Stimulated activated CD8-positive, alpha-beta memory T cell treated with anti-CD3 and anti-CD28 coated beads, Interleukin-7, amount 100 ng/mL, for 1 hour (primary cell): Measurements from ENCODE around the gene ZNF79.

Source experiments
- DNase-seq, 2 donors: peaks; one replicate each; pipeline ENCODE4 v3.0.0-alpha.2; 2020; ENCODE audit warnings: low read depth in 2 of 2

The ZNF79 gene

GRCh38 chr9:127398275-127398647 lies 25.9 kb upstream of the ZNF79 start:
- no peak for DNase-seq

- no peak for DNase-seq
These were observed 25.3 kb upstream of the ZNF79 start for GRCh38 chr9:127398715-127399400.

- no peak for DNase-seq
These were observed 24.4 kb upstream of the ZNF79 start for GRCh38 chr9:127399736-127400269.

- no peak for DNase-seq
These were observed 21.6 kb upstream of the ZNF79 start for GRCh38 chr9:127402401-127403090.

GRCh38 chr9:127403507-127404192 lies 20.5 kb upstream of the ZNF79 start:
- DNase-seq: no peak

GRCh38 chr9:127404631-127405030 lies 19.6 kb upstream of the ZNF79 start:
- DNase-seq: no peak

GRCh38 chr9:127405344-127406125 lies 18.6 kb upstream of the ZNF79 start:
- DNase-seq: no peak

GRCh38 chr9:127406799-127407491 lies 17.2 kb upstream of the ZNF79 start:
- no peak for DNase-seq

- no peak for DNase-seq
These were observed 16.7 kb upstream of the ZNF79 start for GRCh38 chr9:127407492-127407843.

- DNase-seq: no peak
These were observed 13.1 kb upstream of the ZNF79 start for GRCh38 chr9:127411122-127411521.

- DNase-seq: no peak
These were observed 9.0 kb upstream of the ZNF79 start for GRCh38 chr9:127415141-127415540.

GRCh38 chr9:127415657-127416056 lies 8.5 kb upstream of the ZNF79 start:
- no peak for DNase-seq

- no peak for DNase-seq
These were observed 6.8 kb upstream of the ZNF79 start for GRCh38 chr9:127417131-127418036.

- DNase-seq: no peak
These were observed 6.1 kb upstream of the ZNF79 start for GRCh38 chr9:127418037-127418471.

- DNase-seq: no peak
These were observed 4.8 kb upstream of the ZNF79 start for GRCh38 chr9:127419348-127419747.

GRCh38 chr9:127421057-127421456 lies 3.1 kb upstream of the ZNF79 start:
- no peak for DNase-seq

GRCh38 chr9:127422133-127422782 lies 1.9 kb upstream of the ZNF79 start:
- DNase-seq: no peak

- DNase-seq: no peak
These were observed 1.4 kb upstream of the ZNF79 start for GRCh38 chr9:127422787-127423186.

GRCh38 chr9:127423476-127423933 lies 677 bp upstream of the ZNF79 start:
- no peak for DNase-seq

GRCh38 chr9:127424676-127424999 lies 456 bp downstream of the ZNF79 start:
- peak in 1 of 2 donors; percentile 14 for DNase-seq
